GM12878 (cell line): ENCODE data around the gene MDGA2. TPM values are rescaled to one million over a fixed set of nuclear protein-coding genes. Genes with fewer than 3 reads are reported as not detected.

Experiments
- ATAC-seq: fragments of 200-7000 bp; cut with Tn5 transposase; 3 replicates; pipeline ENCODE4 v1.9.1; 2020; ENCODE audit warnings: mild to moderate bottlenecking, moderate library complexity
- BruUV-seq: library from RNA; stranded (reverse); fragments of 400-500 nt; replicated peaks from 2 replicates; lab custom pipeline; 2021; lab: Mats Ljungman, UMichigan
- CTCF ChIA-PET: fragments of 300-600 bp; sonication (Branson Sonifier 250); formaldehyde crosslinking; extraction: SDS; loops from one replicate; lab custom pipeline; 2021; ENCODE audit warnings: inconsistent platforms; lab: Yijun Ruan, JAX
- POLR2A ChIA-PET: fragments of 350-600 bp; formaldehyde crosslinking; extraction: SDS; loops from one replicate; lab custom pipeline; 2021; ENCODE audit warnings: inconsistent platforms; lab: Charles Lee
- RAD21 ChIA-PET: fragments of 300-600 bp; sonication (Branson Sonifier 250); formaldehyde crosslinking; loops from one replicate; lab custom pipeline; 2023; ENCODE audit warnings: antibody characterized with exemption; ENCODE audit not compliant: unreplicated experiment; lab: Charles Lee
- SMC1A ChIA-PET: fragments of 300-600 bp; sonication (Branson Sonifier 250); formaldehyde crosslinking; loops from one replicate; lab custom pipeline; 2023; ENCODE audit not compliant: unreplicated experiment, uncharacterized antibody; lab: Charles Lee
- DNase-seq: peaks from one replicate; pipeline ENCODE4 v3.0.0-alpha.2; 2011; ENCODE audit warnings: low read depth, low spot score
- FAIRE-seq: peaks from 3 replicates; lab custom pipeline; 2011; peaks lifted over from hg19 to GRCh38; lab: Jason Lieb, UNC
- H2AFZ ChIP-seq: 2 replicates; pipeline ENCODE4 v1.6.0; 2011; ENCODE audit warnings: low read depth, low read length, control low read depth; ENCODE audit not compliant: control insufficient read depth
- H3K27ac ChIP-seq: 2 replicates; pipeline ENCODE4 v1.5.1; 2011; ENCODE audit warnings: control low read depth; ENCODE audit not compliant: control insufficient read depth, insufficient read depth
- H3K27me3 ChIP-seq, 2 experiments: replicated peaks in 1 of 2; 2 replicates each; pipeline versions ENCODE4 v1.6.0 to v1.6.1; 2011; ENCODE audit warnings: low read length in 1 of 2; ENCODE audit not compliant: control insufficient read depth in 2 of 2, insufficient read depth in 2 of 2
- H3K36me3 ChIP-seq, 2 experiments: 2 replicates each; pipeline ENCODE4 v1.5.1; 2011; ENCODE audit warnings: low read length in 1 of 2; ENCODE audit not compliant: control insufficient read depth in 2 of 2, insufficient read depth in 2 of 2
- H3K4me1 ChIP-seq: 2 replicates; pipeline ENCODE4 v1.6.1; 2011; ENCODE audit warnings: mild to moderate bottlenecking, low read length, moderate library complexity, mixed read lengths; ENCODE audit not compliant: control insufficient read depth, insufficient read depth
- H3K4me2 ChIP-seq: 2 replicates; pipeline ENCODE4 v1.6.0; 2011; ENCODE audit warnings: control low read depth; ENCODE audit not compliant: control insufficient read depth, insufficient read depth
- H3K4me3 ChIP-seq: fragments of 200-600 bp; sonication (generic); 2 replicates; pipeline ENCODE4 v1.5.1; 2016
- H3K79me2 ChIP-seq: 2 replicates; pipeline ENCODE4 v1.6.0; 2011; ENCODE audit warnings: low read length; ENCODE audit not compliant: control insufficient read depth, insufficient read depth
- H3K9ac ChIP-seq: 2 replicates; pipeline ENCODE4 v1.8.0; 2011; ENCODE audit warnings: low read length, control low read depth, mixed read lengths; ENCODE audit not compliant: control insufficient read depth, insufficient read depth
- H3K9me3 ChIP-seq: replicated peaks from 3 replicates; pipeline ENCODE4 v1.5.1; 2011; ENCODE audit warnings: mild to moderate bottlenecking, low read length; ENCODE audit not compliant: control insufficient read depth, insufficient read depth
- H4K20me1 ChIP-seq: 2 replicates; pipeline ENCODE4 v1.6.0; 2011; ENCODE audit not compliant: control insufficient read depth, insufficient read depth
- E2F8 ChIP-seq: fragments of 450-650 bp; IDR thresholded peaks from 2 replicates; pipeline ENCODE4 v1.6.1; 2018; ENCODE audit warnings: mild to moderate bottlenecking, low read depth, moderate library complexity; ENCODE audit not compliant: partially characterized antibody
- HDAC2 ChIP-seq: fragments of 200-600 bp; sonication (generic); IDR thresholded peaks from 2 replicates; pipeline ENCODE4 v1.6.1; 2017
- IKZF2 ChIP-seq, 2 experiments: fragments of 450-650 bp; IDR thresholded peaks; 2 replicates each; pipeline ENCODE4 v1.6.1; 2017; ENCODE audit warnings: mild to moderate bottlenecking in 2 of 2, moderate library complexity in 2 of 2
- KDM1A ChIP-seq: fragments of 200-600 bp; sonication (generic); IDR thresholded peaks from 2 replicates; pipeline ENCODE4 v1.6.1; 2016; ENCODE audit warnings: borderline replicate concordance
- MEF2A ChIP-seq: IDR thresholded peaks from 2 replicates; pipeline ENCODE4 v1.6.1; 2011; ENCODE audit warnings: low read depth, mild to moderate bottlenecking, low read length, moderate library complexity; ENCODE audit not compliant: insufficient read depth
- MTA3 ChIP-seq: IDR thresholded peaks from 2 replicates; pipeline ENCODE4 v1.6.1; 2012; ENCODE audit warnings: low read length, inconsistent platforms, borderline replicate concordance
- NFIC ChIP-seq: IDR thresholded peaks from 2 replicates; pipeline ENCODE4 v1.6.1; 2012; ENCODE audit warnings: low read depth, mild to moderate bottlenecking, inconsistent platforms, low read length, moderate library complexity
- PKNOX1 ChIP-seq: fragments of 450-650 bp; IDR thresholded peaks from 2 replicates; pipeline ENCODE4 v1.6.1; 2016; ENCODE audit warnings: mild to moderate bottlenecking
- SMARCA5 ChIP-seq: fragments of 450-650 bp; IDR thresholded peaks from 2 replicates; pipeline ENCODE4 v1.6.1; 2017; ENCODE audit warnings: mild to moderate bottlenecking
- SUPT20H ChIP-seq: IDR thresholded peaks from 2 replicates; pipeline ENCODE4 v1.6.1; 2011; ENCODE audit warnings: low read depth, mild to moderate bottlenecking, low read length, moderate library complexity, borderline replicate concordance; ENCODE audit not compliant: control insufficient read depth
- in situ Hi-C: fragments of 300-500 bp; cut with MboI; formaldehyde crosslinking; loops from 9 replicates; pipeline ENCODE4 v1.14.3; 2018; ENCODE audit warnings: mixed read lengths
- intact Hi-C: fragments of 100-400 bp; cut with micrococcal nuclease; formaldehyde crosslinking; loops from one replicate; pipeline ENCODE4 v1.14.2; 2022; ENCODE audit not compliant: unreplicated experiment
- polyA plus RNA-seq, 11 experiments: library from polyadenylated mRNA; depleted of rRNA in 4 of 11; unstranded in 6 of 11; stranded (reverse) in 5 of 11; fragments of >200 nt; fragmentation: Nextera tagmentation in 4 of 11; fragmentation: Illumina TruSeq in 1 of 11; extraction: Ambion mirVana in 4 of 11; extraction: Trizol in 1 of 11; gene quantifications; 1 replicate in 1 of 11; 2 replicates in 10 of 11; pipeline versions ENCODE4 v1.2.1 to v1.2.3, GENCODE V29; 2011 to 2016; ENCODE audit warnings: inconsistent platforms in 2 of 11, missing spikeins in 2 of 11, low read depth in 1 of 11
- total RNA-seq, 4 experiments: library from RNA; depleted of rRNA in 3 of 4; stranded (reverse); fragments of >200 nt in 3 of 4; fragmentation: Illumina TruSeq in 1 of 4; extraction: Trizol in 1 of 4; gene quantifications; 2 replicates each; pipeline versions ENCODE4 v1.2.1 to v1.2.3, GENCODE V29; 2013 to 2021
- TF ChIP-seq, protein P1 (sequence below): fragments of 450-650 bp; IDR thresholded peaks from 2 replicates; pipeline ENCODE4 v1.6.1; 2017; ENCODE audit warnings: mild to moderate bottlenecking, moderate library complexity
- TF ChIP-seq, protein P2 (sequence below): fragments of 450-650 bp; formaldehyde crosslinking; IDR thresholded peaks from 2 replicates; pipeline ENCODE4 v1.4.0; 2022; ENCODE audit warnings: mild to moderate bottlenecking, moderate library complexity

Gene MDGA2
- total and polyA plus RNA-seq, 10 of the 15 experiments (the other 5 are each of a cell fraction or from before 2014, with no cell fraction given) = not detected

DNA sequence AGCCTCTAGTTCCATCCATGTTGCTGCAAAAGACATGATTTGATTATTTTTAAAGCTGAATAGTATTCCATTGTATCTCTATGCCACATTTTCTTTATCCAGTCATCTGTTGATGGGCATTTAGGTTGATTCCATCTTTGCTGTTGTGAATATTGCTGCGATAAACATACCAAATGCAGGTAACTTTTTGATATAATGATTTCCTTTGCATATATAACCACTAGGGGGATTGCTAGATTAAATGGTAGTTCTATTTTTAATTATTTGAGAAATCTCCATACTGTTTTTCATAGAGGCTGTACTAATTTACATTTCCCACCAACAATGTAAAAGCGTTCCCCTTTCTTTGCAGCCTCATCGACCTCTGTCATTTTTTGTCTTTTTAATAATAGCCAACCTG is 342.5 kb downstream of the MDGA2 start (continued):
- no peak for TF ChIP-seq PKNOX1
- TF ChIP-seq MEF2A = no peak
- no peak for TF ChIP-seq SUPT20H

GRCh38 chr14:47332106-47332505 is 343.3 kb downstream of the MDGA2 start:
- intact Hi-C loops (no loop called here), in situ Hi-C loops (no loop called here)
- ChIA-PET CTCF (no interaction called here), SMC1A (no interaction called here), POLR2A (no interaction called here), RAD21 (no interaction called here)
- no peak for DNase-seq
- Histone ChIP-seq H2AFZ (no peak overlapping the region), H3K9me3 (no peaks in the 10 kb centered on the region), H4K20me1 (no peaks in the 10 kb centered on the region), H3K4me2 (no peak overlapping the region), H3K27me3 (no peaks in the 10 kb centered on the region), H3K9ac (no peak overlapping the region), H3K27ac (no peak overlapping the region), H3K36me3 (no peaks in the 10 kb centered on the region), H3K4me3 (no peak overlapping the region), H3K79me2 (no peaks in the 10 kb centered on the region), H3K4me1 (no peaks in the 10 kb centered on the region)
- BruUV-seq = no TSS peak
- ATAC-seq = no peak
- no peak for FAIRE-seq
- TF ChIP-seq NFIC (no peak), HDAC2 (no peak), MTA3 (no peak), IKZF2 (IDR thresholded peaks at IDR 0.05) (no peak), MEF2A (no peak), SMARCA5 (no peak), KDM1A (no peak), E2F8 (no peak)
- TF ChIP-seq, protein P1, sequence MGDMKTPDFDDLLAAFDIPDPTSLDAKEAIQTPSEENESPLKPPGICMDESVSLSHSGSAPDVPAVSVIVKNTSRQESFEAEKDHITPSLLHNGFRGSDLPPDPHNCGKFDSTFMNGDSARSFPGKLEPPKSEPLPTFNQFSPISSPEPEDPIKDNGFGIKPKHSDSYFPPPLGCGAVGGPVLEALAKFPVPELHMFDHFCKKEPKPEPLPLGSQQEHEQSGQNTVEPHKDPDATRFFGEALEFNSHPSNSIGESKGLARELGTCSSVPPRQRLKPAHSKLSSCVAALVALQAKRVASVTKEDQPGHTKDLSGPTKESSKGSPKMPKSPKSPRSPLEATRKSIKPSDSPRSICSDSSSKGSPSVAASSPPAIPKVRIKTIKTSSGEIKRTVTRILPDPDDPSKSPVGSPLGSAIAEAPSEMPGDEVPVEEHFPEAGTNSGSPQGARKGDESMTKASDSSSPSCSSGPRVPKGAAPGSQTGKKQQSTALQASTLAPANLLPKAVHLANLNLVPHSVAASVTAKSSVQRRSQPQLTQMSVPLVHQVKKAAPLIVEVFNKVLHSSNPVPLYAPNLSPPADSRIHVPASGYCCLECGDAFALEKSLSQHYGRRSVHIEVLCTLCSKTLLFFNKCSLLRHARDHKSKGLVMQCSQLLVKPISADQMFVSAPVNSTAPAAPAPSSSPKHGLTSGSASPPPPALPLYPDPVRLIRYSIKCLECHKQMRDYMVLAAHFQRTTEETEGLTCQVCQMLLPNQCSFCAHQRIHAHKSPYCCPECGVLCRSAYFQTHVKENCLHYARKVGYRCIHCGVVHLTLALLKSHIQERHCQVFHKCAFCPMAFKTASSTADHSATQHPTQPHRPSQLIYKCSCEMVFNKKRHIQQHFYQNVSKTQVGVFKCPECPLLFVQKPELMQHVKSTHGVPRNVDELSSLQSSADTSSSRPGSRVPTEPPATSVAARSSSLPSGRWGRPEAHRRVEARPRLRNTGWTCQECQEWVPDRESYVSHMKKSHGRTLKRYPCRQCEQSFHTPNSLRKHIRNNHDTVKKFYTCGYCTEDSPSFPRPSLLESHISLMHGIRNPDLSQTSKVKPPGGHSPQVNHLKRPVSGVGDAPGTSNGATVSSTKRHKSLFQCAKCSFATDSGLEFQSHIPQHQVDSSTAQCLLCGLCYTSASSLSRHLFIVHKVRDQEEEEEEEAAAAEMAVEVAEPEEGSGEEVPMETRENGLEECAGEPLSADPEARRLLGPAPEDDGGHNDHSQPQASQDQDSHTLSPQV = no peak
- TF ChIP-seq, protein P2, sequence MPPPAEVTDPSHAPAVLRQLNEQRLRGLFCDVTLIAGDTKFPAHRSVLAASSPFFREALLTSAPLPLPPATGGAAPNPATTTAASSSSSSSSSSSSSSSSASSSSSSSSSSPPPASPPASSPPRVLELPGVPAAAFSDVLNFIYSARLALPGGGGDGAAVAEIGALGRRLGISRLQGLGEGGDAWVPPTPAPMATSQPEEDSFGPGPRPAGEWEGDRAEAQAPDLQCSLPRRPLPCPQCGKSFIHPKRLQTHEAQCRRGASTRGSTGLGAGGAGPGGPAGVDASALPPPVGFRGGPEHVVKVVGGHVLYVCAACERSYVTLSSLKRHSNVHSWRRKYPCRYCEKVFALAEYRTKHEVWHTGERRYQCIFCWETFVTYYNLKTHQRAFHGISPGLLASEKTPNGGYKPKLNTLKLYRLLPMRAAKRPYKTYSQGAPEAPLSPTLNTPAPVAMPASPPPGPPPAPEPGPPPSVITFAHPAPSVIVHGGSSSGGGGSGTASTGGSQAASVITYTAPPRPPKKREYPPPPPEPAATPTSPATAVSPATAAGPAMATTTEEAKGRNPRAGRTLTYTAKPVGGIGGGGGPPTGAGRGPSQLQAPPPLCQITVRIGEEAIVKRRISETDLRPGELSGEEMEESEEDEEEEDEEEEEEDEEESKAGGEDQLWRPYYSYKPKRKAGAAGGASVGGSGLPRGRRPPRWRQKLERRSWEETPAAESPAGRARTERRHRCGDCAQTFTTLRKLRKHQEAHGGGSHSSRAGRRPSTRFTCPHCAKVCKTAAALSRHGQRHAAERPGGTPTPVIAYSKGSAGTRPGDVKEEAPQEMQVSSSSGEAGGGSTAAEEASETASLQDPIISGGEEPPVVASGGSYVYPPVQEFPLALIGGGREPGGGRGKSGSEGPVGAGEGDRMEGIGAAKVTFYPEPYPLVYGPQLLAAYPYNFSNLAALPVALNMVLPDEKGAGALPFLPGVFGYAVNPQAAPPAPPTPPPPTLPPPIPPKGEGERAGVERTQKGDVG (CRISPR knock-in tag) = no peak
